Stomach (tissue), 4 donors: Measurements from ENCODE around the gene FUT8.

ENCODE experiments used
- CTCF ChIP-seq, 7 experiments: fragments of 450-650 bp in 4 of 7; fragments of 200-600 bp in 3 of 7; sonication (generic) in 3 of 7; IDR thresholded peaks; one replicate each; pipeline ENCODE4 v1.5.1; 2016 to 2019; ENCODE audit warnings: antibody characterized with exemption in 7 of 7, control low read depth in 2 of 7, mild to moderate bottlenecking in 1 of 7
- POLR2A ChIP-seq, 4 donors: fragments of 450-650 bp; IDR thresholded peaks; one replicate each; pipeline ENCODE4 v1.6.1; 2016; ENCODE audit warnings: antibody characterized with exemption in 4 of 4, control low read depth in 2 of 4, mild to moderate bottlenecking in 1 of 4, moderate library complexity in 1 of 4

GRCh38 chr14:65784574-65784973 lies 372.0 kb downstream of the FUT8 start:
- no peak for TF ChIP-seq CTCF (IDR thresholded peaks at IDR 0.05)
- no peak for TF ChIP-seq POLR2A (IDR thresholded peaks at IDR 0.05)
